Measurements from ENCODE around the gene PRKAR1B. TPM values are rescaled to one million over a fixed set of nuclear protein-coding genes. Genes with fewer than 3 reads are reported as not detected.

Gene PRKAR1B
- total RNA-seq, 1 experiment from 2014 or later = 14.1 TPM

- intact Hi-C loops (cut with micrococcal nuclease) = no loop called here
- RAD21 ChIA-PET (ENCODE audit: low non-redundant PET in 1 of 2, low total read pairs in 2 of 2, uncharacterized antibody in 2 of 2, unreplicated experiment in 2 of 2) = no interaction called here
- Histone ChIP-seq H4K20me1 (ENCODE audit: insufficient read depth) (no peaks in the 10 kb centered on the region), H3K79me2 (ENCODE audit: insufficient read depth, low read length) (no peaks in the 10 kb centered on the region), H2AFZ (ENCODE audit: low read depth, low read length, poor library complexity, severe bottlenecking) (no peak overlapping the region), H3K9ac (ENCODE audit: low read length) (no peak overlapping the region), H3K4me1 (ENCODE audit: control insufficient read depth in 1 of 2, insufficient read depth in 2 of 2, low read length in 2 of 2) (no peaks in the 10 kb centered on the region), H3K4me2 (ENCODE audit: low read length) (no peak overlapping the region), H3K36me3 (ENCODE audit: control insufficient read depth in 1 of 2, insufficient read depth in 2 of 2, low read length in 2 of 2) (no peaks in the 10 kb centered on the region), H3K9me2 (ENCODE audit: insufficient read depth) (no peaks in the 10 kb centered on the region), H3K9me3 (ENCODE audit: control insufficient read depth in 1 of 2, insufficient read depth in 1 of 2, low read depth in 1 of 2, low read length in 2 of 2) (no peaks in the 10 kb centered on the region), H3K4me3 (replicated peaks in 1 of 2; ENCODE audit: low read depth in 1 of 2, low read length in 2 of 2) (no peak overlapping the region), H3K27me3 (ENCODE audit: insufficient read depth, low read length) (no peaks in the 10 kb centered on the region), H3K27ac (ENCODE audit: low read depth, low read length) (no peak overlapping the region)
- no peak for DNase-seq (ENCODE audit: low read depth, low spot score)
- POLR2A ChIA-PET = no interaction called here
- no TSS peak for BruUV-seq (replicated peaks)
- ATAC-seq = no peak
- no peak for TF ChIP-seq ZBTB33 (IDR thresholded peaks at IDR 0.05; ENCODE audit: extremely low read depth, insufficient replicate concordance, low read length)
- CTCF ChIA-PET = no interaction called here
These were observed 58.7 kb downstream of the PRKAR1B start for GRCh38 chr7:668139-668931.

GRCh38 chr7:666454-667292 lies 60.4 kb downstream of the PRKAR1B start:
- POLR2A ChIA-PET = no interaction called here
- no TSS peak for BruUV-seq (replicated peaks)
- Histone ChIP-seq H3K27me3 (ENCODE audit: insufficient read depth, low read length) (no peaks in the 10 kb centered on the region), H3K36me3 (ENCODE audit: control insufficient read depth in 1 of 2, insufficient read depth in 2 of 2, low read length in 2 of 2) (no peaks in the 10 kb centered on the region), H3K27ac (ENCODE audit: low read depth, low read length) (no peak overlapping the region), H3K9me2 (ENCODE audit: insufficient read depth) (no peaks in the 10 kb centered on the region), H3K9me3 (ENCODE audit: control insufficient read depth in 1 of 2, insufficient read depth in 1 of 2, low read depth in 1 of 2, low read length in 2 of 2) (no peaks in the 10 kb centered on the region), H3K79me2 (ENCODE audit: insufficient read depth, low read length) (no peaks in the 10 kb centered on the region), H2AFZ (ENCODE audit: low read depth, low read length, poor library complexity, severe bottlenecking) (no peak overlapping the region), H3K9ac (ENCODE audit: low read length) (no peak overlapping the region), H4K20me1 (ENCODE audit: insufficient read depth) (no peaks in the 10 kb centered on the region), H3K4me3 (replicated peaks in 1 of 2; ENCODE audit: low read depth in 1 of 2, low read length in 2 of 2) (no peak overlapping the region), H3K4me2 (ENCODE audit: low read length) (no peak overlapping the region), H3K4me1 (ENCODE audit: control insufficient read depth in 1 of 2, insufficient read depth in 2 of 2, low read length in 2 of 2) (no peaks in the 10 kb centered on the region)
- intact Hi-C loops (cut with micrococcal nuclease) = no loop called here
- no peak for DNase-seq (ENCODE audit: low read depth, low spot score)
- TF ChIP-seq ZBTB33 (IDR thresholded peaks at IDR 0.05; ENCODE audit: extremely low read depth, insufficient replicate concordance, low read length) (no peak), ATF3 (IDR thresholded peaks at IDR 0.05) (no peak), SIN3A (IDR thresholded peaks at IDR 0.05; ENCODE audit: low read depth) (no peak), POLR2A (IDR thresholded peaks at IDR 0.05; ENCODE audit: borderline replicate concordance, extremely low read depth, insufficient read depth, insufficient read length) (no peak)
- ATAC-seq = no peak
- RAD21 ChIA-PET (ENCODE audit: low non-redundant PET in 1 of 2, low total read pairs in 2 of 2, uncharacterized antibody in 2 of 2, unreplicated experiment in 2 of 2) = no interaction called here
- CTCF ChIA-PET = no interaction called here

Data from HCT116 (cell line).